ENCODE data around the gene TFAP2A.

DNA sequence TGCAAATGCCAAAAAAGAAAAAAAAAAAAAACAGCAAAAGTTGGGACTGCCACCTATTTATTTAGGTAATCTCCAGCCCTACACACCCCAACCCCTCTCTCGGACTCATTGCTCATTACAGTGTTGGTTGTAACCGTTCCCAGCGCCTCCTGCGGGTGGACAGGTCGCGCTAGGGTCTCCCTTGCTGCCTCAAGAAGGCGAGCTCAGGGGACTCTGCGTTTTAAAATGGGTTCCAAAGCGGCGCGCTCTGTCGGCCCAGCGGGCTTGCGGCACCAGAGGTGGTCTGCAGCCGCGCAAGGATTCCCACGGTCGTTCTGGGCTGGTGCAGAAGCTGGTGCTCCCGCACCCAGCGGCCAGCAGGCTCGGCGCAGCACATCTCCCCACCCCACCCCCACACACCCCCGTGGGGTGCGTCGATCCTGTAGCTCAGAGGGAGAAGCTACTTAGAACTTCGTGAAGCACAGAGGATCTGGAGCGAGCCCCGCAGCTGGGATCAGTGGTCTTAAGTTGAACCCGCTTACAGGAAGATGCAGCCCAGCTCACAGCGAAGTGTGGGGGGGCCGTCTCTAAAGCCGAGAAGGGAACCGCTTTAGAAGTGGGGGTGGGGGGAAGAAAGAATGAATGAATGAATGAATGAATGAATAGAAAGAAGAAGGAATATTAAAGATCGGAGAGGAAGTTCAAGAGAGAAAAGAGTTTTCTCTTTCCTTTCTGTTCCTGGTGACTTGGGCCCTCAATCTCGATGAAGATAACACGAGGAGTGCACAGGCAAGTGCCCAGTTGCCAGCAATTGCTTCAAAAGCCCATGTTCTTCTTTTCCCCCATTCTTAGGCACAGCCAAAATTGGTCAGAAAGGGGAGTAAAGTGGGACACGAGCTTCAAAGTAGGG lies 780 bp downstream of the TFAP2A start:
- TF ChIP-seq EZH2phosphoT487 (IDR thresholded peaks at IDR 0.05; ENCODE audit: insufficient read depth, low read depth) (no peak), EZH2 (IDR thresholded peaks at IDR 0.05; ENCODE audit: insufficient read depth, poor library complexity, severe bottlenecking) (peak; percentile 80)

All from GM23248 (cell line).